H1 (cell line): Measurements from ENCODE around the gene C5orf58. TPM values are rescaled to one million over a fixed set of nuclear protein-coding genes. Genes with fewer than 3 reads are reported as not detected.

Experiments
- JUN ChIP-seq: IDR thresholded peaks from 2 replicates; pipeline ENCODE4 v1.6.1; 2011; ENCODE audit warnings: low read depth, mild to moderate bottlenecking, improper control_type of control experiment, low read length
- polyA plus RNA-seq, 7 experiments: library from polyadenylated mRNA; depleted of rRNA in 3 of 7; stranded (reverse) in 5 of 7; unstranded in 2 of 7; fragments of >200 nt in 5 of 7; fragments of 200-250 nt in 2 of 7; gene quantifications; 1 replicate in 5 of 7; 2 replicates in 1 of 7; 4 replicates in 1 of 7; pipeline versions ENCODE4 v1.2.1 to v1.2.3, GENCODE V29; 2011 to 2013; ENCODE audit warnings: missing spikeins in 2 of 7, mixed read lengths in 2 of 7
- total RNA-seq: library from RNA; stranded (reverse); fragmentation: NEBNext Ultra II Directional; extraction: Animal tissue kit (Norgen Biotek cat#: 25700); gene quantifications from 2 replicates; pipeline ENCODE4 v1.2.1, GENCODE V29; 2021

The C5orf58 gene
- total and polyA plus RNA-seq, 2 of the 8 experiments (the other 6 are each of a cell fraction or from before 2014, with no cell fraction given) = 0.24 to 1.6 TPM

DNA sequence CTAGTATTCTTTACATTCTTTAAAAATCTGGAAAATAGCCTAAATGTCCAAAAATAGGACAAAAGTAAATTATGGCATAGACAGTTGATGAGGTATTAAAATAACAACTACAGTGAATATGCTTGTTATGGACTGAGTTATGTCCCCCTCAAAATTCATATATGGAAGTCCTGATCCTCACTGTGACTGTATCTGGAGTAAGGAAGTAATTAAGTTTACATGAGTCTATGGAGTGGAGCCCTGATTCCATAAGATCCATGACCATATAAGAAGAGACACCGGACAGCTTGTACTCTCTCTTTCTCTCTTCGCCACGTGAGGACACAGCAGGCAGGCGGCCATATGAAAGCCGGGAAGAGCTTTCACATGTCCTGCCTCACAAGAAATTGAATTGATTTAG, 28.6 kb upstream of the C5orf58 start (continued):
- no peak for TF ChIP-seq JUN
